ENCODE data around the gene ZBTB40.

Gene ZBTB40

GRCh38 chr1:22451702-22452480 lies at the start of gene ZBTB40:
ZBTB40 (plus strand) TSS chr1:22451851; CDS start chr1:22489949, 38,098 bp downstream.
- DNase-seq (ENCODE audit: low spot score) = peak; percentile 97

- no peak for DNase-seq (ENCODE audit: low spot score)
These were observed 49.1 kb upstream of the ZBTB40 start for GRCh38 chr1:22402356-22403053.

GRCh38 chr1:22404486-22404885 lies 47.2 kb upstream of the ZBTB40 start:
- no peak for DNase-seq (ENCODE audit: low spot score)

- no peak for DNase-seq (ENCODE audit: low spot score)
These were observed 44.7 kb upstream of the ZBTB40 start for GRCh38 chr1:22406722-22407495.

GRCh38 chr1:22408230-22408629 lies 43.4 kb upstream of the ZBTB40 start:
- DNase-seq (ENCODE audit: low spot score) = no peak

GRCh38 chr1:22410401-22410800 lies 41.2 kb upstream of the ZBTB40 start:
- no peak for DNase-seq (ENCODE audit: low spot score)

- DNase-seq (ENCODE audit: low spot score) = no peak
These were observed 40.6 kb upstream of the ZBTB40 start for GRCh38 chr1:22410928-22411495.

GRCh38 chr1:22411589-22411988 lies 40.1 kb upstream of the ZBTB40 start:
- DNase-seq (ENCODE audit: low spot score) = no peak

GRCh38 chr1:22412932-22413727 lies 38.5 kb upstream of the ZBTB40 start:
- DNase-seq (ENCODE audit: low spot score) = no peak

- DNase-seq (ENCODE audit: low spot score) = no peak
These were observed 37.9 kb upstream of the ZBTB40 start for GRCh38 chr1:22413799-22414198.

- DNase-seq (ENCODE audit: low spot score) = no peak
These were observed 37.4 kb upstream of the ZBTB40 start for GRCh38 chr1:22414244-22414751.

GRCh38 chr1:22415489-22415888 lies 36.2 kb upstream of the ZBTB40 start:
- DNase-seq (ENCODE audit: low spot score) = no peak

GRCh38 chr1:22416555-22417454 lies 34.8 kb upstream of the ZBTB40 start:
- peak; percentile 45 for DNase-seq (ENCODE audit: low spot score)

GRCh38 chr1:22417466-22417865 lies 34.2 kb upstream of the ZBTB40 start:
- no peak for DNase-seq (ENCODE audit: low spot score)

GRCh38 chr1:22418312-22418711 lies 33.3 kb upstream of the ZBTB40 start:
- no peak for DNase-seq (ENCODE audit: low spot score)

GRCh38 chr1:22418933-22419382 lies 32.7 kb upstream of the ZBTB40 start:
- no peak for DNase-seq (ENCODE audit: low spot score)

GRCh38 chr1:22420455-22421053 lies 31.1 kb upstream of the ZBTB40 start:
- peak; percentile 75 for DNase-seq (ENCODE audit: low spot score)

- no peak for DNase-seq (ENCODE audit: low spot score)
These were observed 24.9 kb upstream of the ZBTB40 start for GRCh38 chr1:22426781-22427180.

GRCh38 chr1:22428672-22429071 lies 23.0 kb upstream of the ZBTB40 start:
- DNase-seq (ENCODE audit: low spot score) = no peak

GRCh38 chr1:22431965-22432364 lies 19.7 kb upstream of the ZBTB40 start:
- DNase-seq (ENCODE audit: low spot score) = no peak
